Measurements from ENCODE around the gene UNCX.

Gene UNCX

GRCh38 chr7:1219498-1219897 lies 13.2 kb upstream of the UNCX start:
- no peaks in the 10 kb centered on the region for H3K9me3 ChIP-seq (replicated peaks; ENCODE audit: low read length)
- H3K4me1 ChIP-seq (ENCODE audit: control insufficient read depth, insufficient read depth, low read length): no peaks in the 10 kb centered on the region
- no peak overlapping the region for H3K4me3 ChIP-seq (ENCODE audit: low read length)
- no peak overlapping the region for H3K4me2 ChIP-seq (ENCODE audit: low read length)
- H3K36me3 ChIP-seq (ENCODE audit: insufficient read depth, low read length): no peaks in the 10 kb centered on the region
- H3K27me3 ChIP-seq (ENCODE audit: control insufficient read depth, insufficient read depth, low read length): peaks cover 52% of the 10 kb centered on the region
- no peak overlapping the region for H3K9ac ChIP-seq (ENCODE audit: low read depth, low read length)

- Histone ChIP-seq H3K4me2 (ENCODE audit: low read length) (no peak overlapping the region), H3K9me3 (replicated peaks; ENCODE audit: low read length) (no peaks in the 10 kb centered on the region), H3K4me3 (ENCODE audit: low read length) (no peak overlapping the region), H3K4me1 (ENCODE audit: control insufficient read depth, insufficient read depth, low read length) (no peaks in the 10 kb centered on the region), H3K36me3 (ENCODE audit: insufficient read depth, low read length) (no peaks in the 10 kb centered on the region), H3K9ac (ENCODE audit: low read depth, low read length) (no peak overlapping the region), H3K27me3 (ENCODE audit: control insufficient read depth, insufficient read depth, low read length) (peaks cover 50% of the 10 kb centered on the region)
These were observed 12.5 kb upstream of the UNCX start for GRCh38 chr7:1220000-1220726.

GRCh38 chr7:1220977-1221745 lies 11.5 kb upstream of the UNCX start:
- H3K36me3 ChIP-seq (ENCODE audit: insufficient read depth, low read length): no peaks in the 10 kb centered on the region
- H3K9ac ChIP-seq (ENCODE audit: low read depth, low read length): no peak overlapping the region
- H3K9me3 ChIP-seq (replicated peaks; ENCODE audit: low read length): no peaks in the 10 kb centered on the region
- H3K4me1 ChIP-seq (ENCODE audit: control insufficient read depth, insufficient read depth, low read length): no peaks in the 10 kb centered on the region
- H3K27me3 ChIP-seq (ENCODE audit: control insufficient read depth, insufficient read depth, low read length): peaks cover 60% of the 10 kb centered on the region
- H3K4me2 ChIP-seq (ENCODE audit: low read length): no peak overlapping the region
- no peak overlapping the region for H3K4me3 ChIP-seq (ENCODE audit: low read length)

GRCh38 chr7:1223196-1223981 lies 9.3 kb upstream of the UNCX start:
- Histone ChIP-seq H3K4me3 (ENCODE audit: low read length) (no peak overlapping the region), H3K4me2 (ENCODE audit: low read length) (no peak overlapping the region), H3K9ac (ENCODE audit: low read depth, low read length) (no peak overlapping the region), H3K4me1 (ENCODE audit: control insufficient read depth, insufficient read depth, low read length) (no peaks in the 10 kb centered on the region), H3K27me3 (ENCODE audit: control insufficient read depth, insufficient read depth, low read length) (peaks cover 77% of the 10 kb centered on the region), H3K9me3 (replicated peaks; ENCODE audit: low read length) (no peaks in the 10 kb centered on the region), H3K36me3 (ENCODE audit: insufficient read depth, low read length) (no peaks in the 10 kb centered on the region)

GRCh38 chr7:1224086-1224716 lies 8.5 kb upstream of the UNCX start:
- Histone ChIP-seq H3K4me1 (ENCODE audit: control insufficient read depth, insufficient read depth, low read length) (no peaks in the 10 kb centered on the region), H3K27me3 (ENCODE audit: control insufficient read depth, insufficient read depth, low read length) (peaks cover 85% of the 10 kb centered on the region), H3K4me3 (ENCODE audit: low read length) (no peak overlapping the region), H3K36me3 (ENCODE audit: insufficient read depth, low read length) (no peaks in the 10 kb centered on the region), H3K9ac (ENCODE audit: low read depth, low read length) (no peak overlapping the region), H3K9me3 (replicated peaks; ENCODE audit: low read length) (no peaks in the 10 kb centered on the region), H3K4me2 (ENCODE audit: low read length) (peak overlapping the region; percentile 50)

GRCh38 chr7:1225030-1225429 lies 7.6 kb upstream of the UNCX start:
- H3K9me3 ChIP-seq (replicated peaks; ENCODE audit: low read length): no peaks in the 10 kb centered on the region
- H3K4me3 ChIP-seq (ENCODE audit: low read length): no peak overlapping the region
- no peaks in the 10 kb centered on the region for H3K4me1 ChIP-seq (ENCODE audit: control insufficient read depth, insufficient read depth, low read length)
- H3K36me3 ChIP-seq (ENCODE audit: insufficient read depth, low read length): no peaks in the 10 kb centered on the region
- peaks cover 83% of the 10 kb centered on the region for H3K27me3 ChIP-seq (ENCODE audit: control insufficient read depth, insufficient read depth, low read length)
- H3K4me2 ChIP-seq (ENCODE audit: low read length): no peak overlapping the region
- no peak overlapping the region for H3K9ac ChIP-seq (ENCODE audit: low read depth, low read length)

GRCh38 chr7:1225441-1226185 lies 7.1 kb upstream of the UNCX start:
- no peaks in the 10 kb centered on the region for H3K4me1 ChIP-seq (ENCODE audit: control insufficient read depth, insufficient read depth, low read length)
- H3K9me3 ChIP-seq (replicated peaks; ENCODE audit: low read length): no peaks in the 10 kb centered on the region
- no peak overlapping the region for H3K4me3 ChIP-seq (ENCODE audit: low read length)
- H3K4me2 ChIP-seq (ENCODE audit: low read length): no peak overlapping the region
- no peaks in the 10 kb centered on the region for H3K36me3 ChIP-seq (ENCODE audit: insufficient read depth, low read length)
- H3K9ac ChIP-seq (ENCODE audit: low read depth, low read length): no peak overlapping the region
- H3K27me3 ChIP-seq (ENCODE audit: control insufficient read depth, insufficient read depth, low read length): peaks cover 83% of the 10 kb centered on the region

- no peaks in the 10 kb centered on the region for H3K4me1 ChIP-seq (ENCODE audit: control insufficient read depth, insufficient read depth, low read length)
- H3K4me3 ChIP-seq (ENCODE audit: low read length): no peak overlapping the region
- H3K36me3 ChIP-seq (ENCODE audit: insufficient read depth, low read length): no peaks in the 10 kb centered on the region
- no peaks in the 10 kb centered on the region for H3K9me3 ChIP-seq (replicated peaks; ENCODE audit: low read length)
- H3K9ac ChIP-seq (ENCODE audit: low read depth, low read length): no peak overlapping the region
- peaks cover 83% of the 10 kb centered on the region for H3K27me3 ChIP-seq (ENCODE audit: control insufficient read depth, insufficient read depth, low read length)
- H3K4me2 ChIP-seq (ENCODE audit: low read length): no peak overlapping the region
These were observed 6.3 kb upstream of the UNCX start for GRCh38 chr7:1226186-1226901.

- Histone ChIP-seq H3K4me2 (ENCODE audit: low read length) (no peak overlapping the region), H3K9me3 (replicated peaks; ENCODE audit: low read length) (no peaks in the 10 kb centered on the region), H3K9ac (ENCODE audit: low read depth, low read length) (no peak overlapping the region), H3K4me3 (ENCODE audit: low read length) (no peak overlapping the region), H3K27me3 (ENCODE audit: control insufficient read depth, insufficient read depth, low read length) (peaks cover 86% of the 10 kb centered on the region), H3K4me1 (ENCODE audit: control insufficient read depth, insufficient read depth, low read length) (no peaks in the 10 kb centered on the region), H3K36me3 (ENCODE audit: insufficient read depth, low read length) (no peaks in the 10 kb centered on the region)
These were observed 5.4 kb upstream of the UNCX start for GRCh38 chr7:1227071-1227804.

All from skeletal muscle satellite cell (primary cell).